ENCODE results near the gene HSPA6. TPM values are rescaled to one million over a fixed set of nuclear protein-coding genes. Genes with fewer than 3 reads are reported as not detected.
A peak's percentile ranks its signal among the peaks of the same experiment; 100 is the strongest.
"Not testable (repeated sequence)": the region's sequence is repeated elsewhere in the genome, so short reads cannot be mapped to it uniquely, and the experiment has no call there.

The HSPA6 gene
- total RNA-seq, 1 donor from 2014 or later, result 1.4 TPM

GRCh38 chr1:161532644-161533567, 8.6 kb downstream of the HSPA6 start:
- not testable (repeated sequence) for ATAC-seq

- ATAC-seq, result not testable (repeated sequence)
Measured at GRCh38 chr1:161537068-161537669, 12.8 kb downstream of the HSPA6 start.

GRCh38 chr1:161538925-161539479, 14.7 kb downstream of the HSPA6 start:
- not testable (repeated sequence) for ATAC-seq

- peak; percentile 83 for ATAC-seq
Measured at GRCh38 chr1:161539731-161540569, 15.6 kb downstream of the HSPA6 start.

- peak; percentile 61 for ATAC-seq
Measured at GRCh38 chr1:161540570-161540960, 16.2 kb downstream of the HSPA6 start.

- not testable (repeated sequence) for ATAC-seq
Measured at GRCh38 chr1:161542091-161542559, 17.8 kb downstream of the HSPA6 start.

GRCh38 chr1:161543125-161543524, 18.8 kb downstream of the HSPA6 start:
- not testable (repeated sequence) for ATAC-seq

- not testable (repeated sequence) for ATAC-seq
Measured at GRCh38 chr1:161545005-161545731, 20.8 kb downstream of the HSPA6 start.

- not testable (repeated sequence) for ATAC-seq
Measured at GRCh38 chr1:161547995-161548741, 23.8 kb downstream of the HSPA6 start.

GRCh38 chr1:161548749-161549406, 24.5 kb downstream of the HSPA6 start:
- not testable (repeated sequence) for ATAC-seq

GRCh38 chr1:161549652-161550051, 25.3 kb downstream of the HSPA6 start, which contains the start of gene FCGR3A:
Gene FCGR3A (minus strand): TSS chr1:161549818. CDS start chr1:161549736, 82 bp downstream.
- ATAC-seq, result no peak

GRCh38 chr1:161550942-161551341, 26.6 kb downstream of the HSPA6 start:
- ATAC-seq, result not testable (repeated sequence)

GRCh38 chr1:161553631-161554030, 29.3 kb downstream of the HSPA6 start:
- ATAC-seq, result not testable (repeated sequence)

- ATAC-seq, result not testable (repeated sequence)
Measured at GRCh38 chr1:161554340-161554739, 30.0 kb downstream of the HSPA6 start.

- not testable (repeated sequence) for ATAC-seq
Measured at GRCh38 chr1:161554815-161555417, 30.6 kb downstream of the HSPA6 start.

GRCh38 chr1:161556143-161556542, 31.8 kb downstream of the HSPA6 start:
- ATAC-seq, result not testable (repeated sequence)

- ATAC-seq, result not testable (repeated sequence)
Measured at GRCh38 chr1:161556990-161557389, 32.6 kb downstream of the HSPA6 start.

- ATAC-seq, result not testable (repeated sequence)
Measured at GRCh38 chr1:161557506-161558450, 33.4 kb downstream of the HSPA6 start.
